BE2C (cell line): ENCODE data around the gene PHLDB2.

Experiments used
- DNase-seq: peaks from one replicate; pipeline ENCODE4 v3.0.0-alpha.2; 2020
- H3K27me3 ChIP-seq: fragments of 250-450 bp; sonication (Bioruptor Pico); 2 replicates; pipeline ENCODE4 v1.5.1; 2020; ENCODE audit warnings: mild to moderate bottlenecking
- H3K36me3 ChIP-seq: fragments of 250-450 bp; sonication (Bioruptor Pico); 2 replicates; pipeline ENCODE4 v1.5.1; 2020; ENCODE audit warnings: mild to moderate bottlenecking
- H3K4me1 ChIP-seq: fragments of 250-450 bp; sonication (Bioruptor Pico); 2 replicates; pipeline ENCODE4 v1.5.1; 2020
- H3K4me3 ChIP-seq: 2 replicates; pipeline ENCODE4 v1.5.1; 2011; ENCODE audit warnings: low read depth, low read length
- H3K9me3 ChIP-seq: fragments of 250-450 bp; sonication (Bioruptor Pico); 2 replicates; pipeline ENCODE4 v1.5.1; 2020
- TF ChIP-seq, protein P1 (sequence below): IDR thresholded peaks from 2 replicates; pipeline ENCODE4 v1.5.1; 2012; ENCODE audit warnings: mild to moderate bottlenecking, low read depth, low read length

The PHLDB2 gene

DNA sequence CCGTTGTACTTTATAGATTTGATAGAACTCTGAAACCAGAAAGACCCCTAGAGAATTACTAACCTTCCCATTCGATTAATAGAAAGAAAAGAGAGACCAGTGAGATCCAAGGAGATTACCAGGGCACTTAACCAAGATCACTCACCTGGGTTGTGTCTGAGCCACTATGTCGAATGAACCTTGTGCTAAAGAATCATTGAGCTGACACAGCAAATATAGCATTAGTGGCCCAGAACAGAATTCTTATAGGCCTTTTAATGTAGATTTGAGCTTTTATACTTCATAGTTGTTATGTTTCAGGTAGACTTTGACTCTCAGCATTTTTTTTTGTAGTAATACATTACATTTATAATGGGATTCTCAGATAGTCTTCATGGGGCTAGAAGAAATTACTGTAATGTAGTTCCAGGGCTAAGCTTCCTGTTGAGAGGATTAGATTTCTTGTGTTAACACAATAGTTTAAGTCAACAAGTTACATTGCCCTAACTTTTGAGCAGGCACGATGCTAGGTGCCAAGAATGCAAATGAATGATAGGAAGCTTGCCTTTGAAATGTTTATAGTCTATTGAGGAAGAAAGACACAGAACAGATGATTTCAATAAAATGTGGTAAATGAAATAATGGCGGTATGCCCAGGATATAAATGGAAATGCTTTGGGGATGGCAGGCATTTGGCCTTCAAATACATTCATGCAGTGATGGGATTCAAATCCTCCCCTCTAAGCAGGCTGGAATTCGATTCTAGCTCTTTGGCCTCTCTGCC, 95.3 kb downstream of the PHLDB2 start:
- H3K36me3 ChIP-seq = no peaks in the 10 kb centered on the region
- H3K4me3 ChIP-seq = no peak overlapping the region
- TF ChIP-seq, protein P1, sequence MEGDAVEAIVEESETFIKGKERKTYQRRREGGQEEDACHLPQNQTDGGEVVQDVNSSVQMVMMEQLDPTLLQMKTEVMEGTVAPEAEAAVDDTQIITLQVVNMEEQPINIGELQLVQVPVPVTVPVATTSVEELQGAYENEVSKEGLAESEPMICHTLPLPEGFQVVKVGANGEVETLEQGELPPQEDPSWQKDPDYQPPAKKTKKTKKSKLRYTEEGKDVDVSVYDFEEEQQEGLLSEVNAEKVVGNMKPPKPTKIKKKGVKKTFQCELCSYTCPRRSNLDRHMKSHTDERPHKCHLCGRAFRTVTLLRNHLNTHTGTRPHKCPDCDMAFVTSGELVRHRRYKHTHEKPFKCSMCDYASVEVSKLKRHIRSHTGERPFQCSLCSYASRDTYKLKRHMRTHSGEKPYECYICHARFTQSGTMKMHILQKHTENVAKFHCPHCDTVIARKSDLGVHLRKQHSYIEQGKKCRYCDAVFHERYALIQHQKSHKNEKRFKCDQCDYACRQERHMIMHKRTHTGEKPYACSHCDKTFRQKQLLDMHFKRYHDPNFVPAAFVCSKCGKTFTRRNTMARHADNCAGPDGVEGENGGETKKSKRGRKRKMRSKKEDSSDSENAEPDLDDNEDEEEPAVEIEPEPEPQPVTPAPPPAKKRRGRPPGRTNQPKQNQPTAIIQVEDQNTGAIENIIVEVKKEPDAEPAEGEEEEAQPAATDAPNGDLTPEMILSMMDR = no peak
- H3K9me3 ChIP-seq = no peaks in the 10 kb centered on the region
- peaks cover 21% of the 10 kb centered on the region for H3K27me3 ChIP-seq
- H3K4me1 ChIP-seq = no peaks in the 10 kb centered on the region
- no peak for DNase-seq

DNA sequence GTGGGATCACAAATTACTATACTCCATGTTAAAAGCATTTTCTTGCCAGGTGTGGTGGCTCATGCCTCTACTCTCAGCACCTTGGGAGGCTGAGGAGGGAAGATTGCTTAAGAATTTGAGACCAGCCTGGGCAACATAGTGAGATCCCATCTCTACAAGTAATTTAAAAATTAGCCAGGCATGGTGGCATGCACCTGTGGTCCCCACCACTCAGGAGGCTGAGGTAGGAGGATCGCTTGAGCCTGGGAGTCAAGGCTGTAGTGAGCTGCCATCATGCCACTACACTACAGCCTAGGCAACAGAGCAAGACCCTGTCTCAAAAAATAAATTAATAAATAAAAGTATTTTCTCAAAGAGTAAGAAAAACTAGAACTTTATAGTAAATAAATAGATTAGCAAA, 96.8 kb downstream of the PHLDB2 start:
- Histone ChIP-seq H3K4me3 (no peak overlapping the region), H3K4me1 (no peaks in the 10 kb centered on the region), H3K9me3 (no peaks in the 10 kb centered on the region), H3K36me3 (no peaks in the 10 kb centered on the region), H3K27me3 (peaks cover 12% of the 10 kb centered on the region)
- TF ChIP-seq, protein P1 = no peak
- no peak for DNase-seq

DNA sequence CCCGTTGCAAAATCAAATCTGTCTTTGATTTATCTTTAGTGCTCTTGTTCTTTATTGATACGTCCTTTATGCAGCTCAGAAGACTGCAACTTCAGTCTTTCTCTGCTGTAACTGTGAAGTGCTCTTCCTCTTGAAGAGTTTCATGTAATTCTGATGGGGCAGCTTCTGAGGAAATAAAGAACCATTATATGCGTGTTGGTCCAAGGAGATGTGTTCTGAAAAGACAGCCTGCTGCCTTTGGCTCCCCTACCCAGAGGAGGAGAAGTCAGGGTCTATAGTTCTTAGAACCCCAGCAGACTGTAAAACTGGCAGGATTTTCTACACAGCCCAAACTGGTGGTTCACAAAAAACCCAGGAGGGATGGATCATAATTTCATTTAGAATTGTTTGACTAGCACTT, 97.4 kb downstream of the PHLDB2 start:
- peaks cover 10% of the 10 kb centered on the region; the same call in 1 of the 2 replicates for H3K27me3 ChIP-seq
- H3K4me3 ChIP-seq = no peak overlapping the region
- H3K4me1 ChIP-seq = no peaks in the 10 kb centered on the region
- H3K36me3 ChIP-seq = no peaks in the 10 kb centered on the region
- TF ChIP-seq, protein P1 = no peak
- no peaks in the 10 kb centered on the region for H3K9me3 ChIP-seq
- no peak for DNase-seq

GRCh38 chr3:111956995-111957734, 98.1 kb downstream of the PHLDB2 start:
- Histone ChIP-seq H3K9me3 (no peaks in the 10 kb centered on the region), H3K4me1 (no peaks in the 10 kb centered on the region), H3K36me3 (no peaks in the 10 kb centered on the region), H3K27me3 (peaks cover 5% of the 10 kb centered on the region; the same call in 1 of the 2 replicates), H3K4me3 (no peak overlapping the region)
- DNase-seq = no peak
- TF ChIP-seq, protein P1 = no peak

DNA sequence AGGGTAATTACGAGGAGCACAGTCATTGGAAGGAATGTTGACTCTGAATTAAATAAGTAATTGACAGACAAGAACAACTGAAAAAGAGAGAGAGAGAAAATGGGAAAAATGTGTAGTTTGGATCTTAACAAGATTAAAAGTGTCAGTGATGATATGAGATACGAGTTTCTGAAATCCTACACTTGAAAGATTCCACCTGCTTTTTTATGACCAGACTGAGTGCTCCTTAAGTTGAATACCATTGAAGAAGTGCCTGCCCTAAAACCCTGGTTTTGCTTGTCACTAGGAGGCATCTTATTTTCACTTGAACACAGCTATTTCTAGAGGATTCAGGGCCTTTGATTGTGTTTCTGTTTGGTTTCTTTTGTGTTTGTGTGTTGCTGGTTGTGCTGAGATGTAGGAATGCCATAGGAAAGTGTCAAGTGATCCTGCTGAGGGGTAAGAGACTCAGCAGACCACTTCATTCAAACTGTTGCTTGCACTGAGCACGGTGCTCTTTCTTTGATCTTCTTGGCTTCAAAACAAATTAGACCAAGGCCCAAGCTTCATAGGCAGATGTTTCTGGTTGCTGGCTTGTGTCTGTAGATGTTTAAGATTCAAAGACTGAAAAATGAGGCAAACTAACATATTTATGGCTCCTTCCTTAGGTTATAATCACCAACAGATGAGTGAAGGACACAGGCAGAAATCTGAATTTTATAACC, 102.5 kb downstream of the PHLDB2 start:
- Histone ChIP-seq H3K4me1 (no peaks in the 10 kb centered on the region), H3K36me3 (no peaks in the 10 kb centered on the region), H3K27me3 (no peaks in the 10 kb centered on the region), H3K4me3 (no peak overlapping the region), H3K9me3 (no peaks in the 10 kb centered on the region)
- no peak for DNase-seq
- TF ChIP-seq, protein P1 = no peak

- TF ChIP-seq, protein P1 = no peak
- Histone ChIP-seq H3K4me3 (no peak overlapping the region), H3K27me3 (peaks cover 5% of the 10 kb centered on the region), H3K4me1 (no peaks in the 10 kb centered on the region; the same call in 1 of the 2 replicates), H3K36me3 (no peaks in the 10 kb centered on the region), H3K9me3 (no peaks in the 10 kb centered on the region)
- DNase-seq = no peak
Observed at GRCh38 chr3:111963424-111963823, 104.4 kb downstream of the PHLDB2 start.
